Measurements from ENCODE around the gene TLK1. TPM values are rescaled to one million over a fixed set of nuclear protein-coding genes. Genes with fewer than 3 reads are reported as not detected.
A peak's percentile ranks its signal among the peaks of the same experiment; 100 is the strongest.

TLK1 gene
- total and polyA plus RNA-seq, 10 of the 15 experiments (the other 5 are each of a cell fraction or from before 2014, with no cell fraction given), result 25.1 to 126 (median 57.3) TPM

DNA sequence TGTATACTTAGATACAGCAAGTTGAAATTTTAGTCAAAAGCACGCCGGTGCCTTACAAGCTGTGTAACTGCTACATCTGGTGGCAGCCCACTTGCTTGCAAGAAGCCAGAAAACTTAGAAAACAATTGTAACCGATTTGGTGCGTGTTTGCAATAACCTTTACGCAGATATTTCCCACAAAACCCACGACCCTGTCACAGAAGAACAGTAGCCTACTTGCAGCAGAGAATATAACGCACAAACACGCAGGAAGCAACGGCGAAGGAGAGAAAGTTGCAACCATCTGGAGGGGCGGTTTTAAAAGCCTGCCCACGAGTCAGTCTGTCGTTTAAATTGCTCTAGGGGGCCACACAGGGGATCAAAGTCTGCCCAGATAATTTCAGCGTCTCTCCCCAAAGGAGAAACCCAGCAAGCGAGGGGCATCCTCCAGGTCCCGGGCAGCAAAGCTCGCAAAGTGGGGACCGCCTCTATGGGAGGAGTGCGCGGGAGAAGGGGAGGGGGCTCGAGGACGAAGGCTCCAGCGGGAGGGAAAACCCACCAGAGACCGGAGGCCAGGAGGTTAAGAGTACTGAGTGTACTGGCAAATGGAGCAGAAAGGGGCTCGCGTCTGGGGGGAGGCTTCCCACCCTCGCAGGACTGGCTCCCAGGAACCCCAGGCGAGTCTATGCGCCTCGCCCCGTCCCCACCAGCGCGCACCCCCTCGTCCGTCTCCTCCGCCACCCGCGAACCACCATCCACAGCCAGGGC, 1.1 kb downstream of the TLK1 start (continued):
- TF ChIP-seq BRCA1 (IDR thresholded peaks at IDR 0.05; ENCODE audit: low read depth, low read length) (no peak), ZNF217 (IDR thresholded peaks at IDR 0.05) (no peak), MTA2 (IDR thresholded peaks at IDR 0.05; ENCODE audit: low read depth) (0 out of 2 replicates have a peak, but pooled peaks have one; percentile 27), CHD2 (IDR thresholded peaks at IDR 0.05; ENCODE audit: borderline replicate concordance, low read depth, low read length) (no peak), SIN3A (IDR thresholded peaks at IDR 0.05; ENCODE audit: low read depth, low read length) (0 out of 2 replicates have a peak, but pooled peaks have one; percentile 29), SIX5 (IDR thresholded peaks at IDR 0.05; ENCODE audit: low read depth, low read length, severe bottlenecking) (no peak), IRF4 (IDR thresholded peaks at IDR 0.05; ENCODE audit: low read depth, low read length) (no peak), EGR1 (IDR thresholded peaks at IDR 0.05; ENCODE audit: borderline replicate concordance in 1 of 2, low read depth in 2 of 2, low read length in 2 of 2) (no peak), RAD21 (IDR thresholded peaks at IDR 0.05; ENCODE audit: insufficient read depth, low read depth, low read length) (peak; percentile 68), SMAD1 (IDR thresholded peaks at IDR 0.05; ENCODE audit: low read depth, partially characterized antibody) (no peak), TCF12 (IDR thresholded peaks at IDR 0.05; ENCODE audit: low read depth, low read length) (no peak), USF2 (IDR thresholded peaks at IDR 0.05; ENCODE audit: borderline replicate concordance, low read depth, low read length) (no peak), ZBED1 (IDR thresholded peaks at IDR 0.05; ENCODE audit: borderline replicate concordance) (no peak), NFXL1 (IDR thresholded peaks at IDR 0.05; ENCODE audit: borderline replicate concordance) (no peak), STAT1 (conservative IDR thresholded peaks at IDR 0.05) (no peak), POLR2A (IDR thresholded peaks at IDR 0.05; ENCODE audit: low read depth, low read length) (peak; percentile 73), CREB1 (IDR thresholded peaks at IDR 0.05; ENCODE audit: low read depth) (0 out of 2 replicates have a peak, but pooled peaks have one; percentile 6), ZNF687 (IDR thresholded peaks at IDR 0.05) (no peak; the same call in 1 of the 2 replicates), STAT3 (IDR thresholded peaks at IDR 0.05; ENCODE audit: low read depth, low read length) (no peak), ZNF24 (IDR thresholded peaks at IDR 0.05) (no peak), TAF1 (IDR thresholded peaks at IDR 0.05; ENCODE audit: borderline replicate concordance, low read depth, low read length) (no peak; the same call in 1 of the 2 replicates)
- TF ChIP-seq, protein P1, sequence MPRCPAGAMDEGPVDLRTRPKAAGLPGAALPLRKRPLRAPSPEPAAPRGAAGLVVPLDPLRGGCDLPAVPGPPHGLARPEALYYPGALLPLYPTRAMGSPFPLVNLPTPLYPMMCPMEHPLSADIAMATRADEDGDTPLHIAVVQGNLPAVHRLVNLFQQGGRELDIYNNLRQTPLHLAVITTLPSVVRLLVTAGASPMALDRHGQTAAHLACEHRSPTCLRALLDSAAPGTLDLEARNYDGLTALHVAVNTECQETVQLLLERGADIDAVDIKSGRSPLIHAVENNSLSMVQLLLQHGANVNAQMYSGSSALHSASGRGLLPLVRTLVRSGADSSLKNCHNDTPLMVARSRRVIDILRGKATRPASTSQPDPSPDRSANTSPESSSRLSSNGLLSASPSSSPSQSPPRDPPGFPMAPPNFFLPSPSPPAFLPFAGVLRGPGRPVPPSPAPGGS (IDR thresholded peaks at IDR 0.05; ENCODE audit: borderline replicate concordance, insufficient read depth, low read depth, low read length, poor library complexity, severe bottlenecking), result no peak
- TF ChIP-seq, protein P2, sequence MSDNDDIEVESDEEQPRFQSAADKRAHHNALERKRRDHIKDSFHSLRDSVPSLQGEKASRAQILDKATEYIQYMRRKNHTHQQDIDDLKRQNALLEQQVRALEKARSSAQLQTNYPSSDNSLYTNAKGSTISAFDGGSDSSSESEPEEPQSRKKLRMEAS (IDR thresholded peaks at IDR 0.05; ENCODE audit: low read depth, low read length), result no peak
- TF ChIP-seq, protein P3, sequence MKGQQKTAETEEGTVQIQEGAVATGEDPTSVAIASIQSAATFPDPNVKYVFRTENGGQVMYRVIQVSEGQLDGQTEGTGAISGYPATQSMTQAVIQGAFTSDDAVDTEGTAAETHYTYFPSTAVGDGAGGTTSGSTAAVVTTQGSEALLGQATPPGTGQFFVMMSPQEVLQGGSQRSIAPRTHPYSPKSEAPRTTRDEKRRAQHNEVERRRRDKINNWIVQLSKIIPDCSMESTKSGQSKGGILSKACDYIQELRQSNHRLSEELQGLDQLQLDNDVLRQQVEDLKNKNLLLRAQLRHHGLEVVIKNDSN (IDR thresholded peaks at IDR 0.05; ENCODE audit: borderline replicate concordance, extremely low read length, insufficient read depth, low read depth, low read length), result no peak
